H9 (cell line): ENCODE data around the gene TUG1. TPM values are rescaled to one million over a fixed set of nuclear protein-coding genes. Genes with fewer than 3 reads are reported as not detected.

Experiments
- DNase-seq: peaks from one replicate; pipeline ENCODE4 v3.0.0-alpha.2; 2017
- H2AFZ ChIP-seq: one replicate; pipeline ENCODE4 v1.6.1; 2013; ENCODE audit warnings: mild to moderate bottlenecking, low read length, control low read depth, moderate library complexity
- H2AK5ac ChIP-seq: 2 replicates; pipeline ENCODE4 v1.6.1; 2013; ENCODE audit warnings: low read length, control low read depth, mixed read lengths; ENCODE audit not compliant: insufficient read length
- H2BK120ac ChIP-seq: one replicate; pipeline ENCODE4 v1.6.1; 2013; ENCODE audit warnings: low read depth, mild to moderate bottlenecking, low read length, control low read depth, inconsistent platforms; ENCODE audit not compliant: poor library complexity, severe bottlenecking
- H2BK12ac ChIP-seq: 2 replicates; pipeline ENCODE4 v1.6.1; 2013; ENCODE audit warnings: low read length, control low read depth, mixed read lengths, low read depth; ENCODE audit not compliant: insufficient read length
- H2BK15ac ChIP-seq: 2 replicates; pipeline ENCODE4 v1.6.1; 2013; ENCODE audit warnings: low read depth, low read length, control low read depth
- H2BK20ac ChIP-seq: one replicate; pipeline ENCODE4 v1.6.1; 2013; ENCODE audit warnings: low read depth, mild to moderate bottlenecking, low read length, control low read depth, inconsistent platforms; ENCODE audit not compliant: poor library complexity, severe bottlenecking
- H2BK5ac ChIP-seq: 2 replicates; pipeline ENCODE4 v1.6.1; 2013; ENCODE audit warnings: low read length, control low read depth, mixed read lengths; ENCODE audit not compliant: insufficient read length
- H3K14ac ChIP-seq: 2 replicates; pipeline ENCODE4 v1.6.1; 2013; ENCODE audit warnings: low read length, control low read depth; ENCODE audit not compliant: insufficient read depth
- H3K18ac ChIP-seq: 2 replicates; pipeline ENCODE4 v1.6.1; 2013; ENCODE audit warnings: low read depth, mild to moderate bottlenecking, mixed read lengths, low read length, control low read depth; ENCODE audit not compliant: insufficient read length
- H3K23ac ChIP-seq: 2 replicates; pipeline ENCODE4 v1.6.1; 2013; ENCODE audit warnings: low read length, control low read depth, mixed read lengths, low read depth; ENCODE audit not compliant: insufficient read length
- H3K23me2 ChIP-seq: 2 replicates; pipeline ENCODE4 v1.6.1; 2013; ENCODE audit warnings: low read depth, mild to moderate bottlenecking, mixed read lengths, low read length, control low read depth; ENCODE audit not compliant: insufficient read length, poor library complexity, severe bottlenecking
- H3K27ac ChIP-seq: 2 replicates; pipeline ENCODE4 v1.5.1; 2013; ENCODE audit warnings: low read length, control low read depth, mixed read lengths, low read depth; ENCODE audit not compliant: insufficient read length
- H3K27me3 ChIP-seq: 2 replicates; pipeline ENCODE4 v1.6.1; 2013; ENCODE audit warnings: low read length, control low read depth, inconsistent platforms; ENCODE audit not compliant: insufficient read depth
- H3K4ac ChIP-seq: 2 replicates; pipeline ENCODE4 v1.6.1; 2013; ENCODE audit warnings: low read depth, mild to moderate bottlenecking, control low read depth, inconsistent platforms, low read length, moderate library complexity
- H3K4me1 ChIP-seq: 2 replicates; pipeline ENCODE4 v1.6.1; 2013; ENCODE audit warnings: low read length, control low read depth, inconsistent platforms; ENCODE audit not compliant: insufficient read depth
- H3K4me2 ChIP-seq: 2 replicates; pipeline ENCODE4 v1.6.1; 2013; ENCODE audit warnings: low read length, control low read depth, mixed read lengths; ENCODE audit not compliant: insufficient read length, insufficient read depth
- H3K56ac ChIP-seq: 2 replicates; pipeline ENCODE4 v1.6.1; 2013; ENCODE audit warnings: low read depth, mild to moderate bottlenecking, mixed read lengths, low read length, control low read depth; ENCODE audit not compliant: insufficient read length
- H3K79me1 ChIP-seq: 2 replicates; pipeline ENCODE4 v1.6.1; 2013; ENCODE audit warnings: low read depth, mild to moderate bottlenecking, moderate library complexity, low read length, control low read depth, inconsistent platforms; ENCODE audit not compliant: insufficient read depth, poor library complexity, severe bottlenecking
- H3K79me2 ChIP-seq: 2 replicates; pipeline ENCODE4 v1.6.1; 2013; ENCODE audit warnings: low read length, control low read depth, inconsistent platforms; ENCODE audit not compliant: insufficient read depth
- H3K9ac ChIP-seq: 2 replicates; pipeline ENCODE4 v1.6.1; 2013; ENCODE audit warnings: low read length, control low read depth, mixed read lengths; ENCODE audit not compliant: insufficient read length; ENCODE audit errors: extremely low read depth
- H3K9me3 ChIP-seq: one replicate; pipeline ENCODE4 v1.6.1; 2013; ENCODE audit warnings: low read depth, low read length, inconsistent platforms; ENCODE audit not compliant: control insufficient read depth
- H3T11ph ChIP-seq: one replicate; pipeline ENCODE4 v1.6.1; 2013; ENCODE audit warnings: mild to moderate bottlenecking, low read length, control low read depth, inconsistent platforms
- H4K20me1 ChIP-seq: one replicate; pipeline ENCODE4 v1.6.1; 2013; ENCODE audit not compliant: control insufficient read depth, insufficient read length, insufficient read depth
- H4K5ac ChIP-seq: 2 replicates; pipeline ENCODE4 v1.6.1; 2013; ENCODE audit warnings: low read depth, mild to moderate bottlenecking, mixed read lengths, low read length, control low read depth; ENCODE audit not compliant: insufficient read length
- H4K8ac ChIP-seq: replicated peaks from 2 replicates; pipeline ENCODE4 v1.6.1; 2013; ENCODE audit warnings: low read length, control low read depth, mixed read lengths, low read depth; ENCODE audit not compliant: insufficient read length
- H4K91ac ChIP-seq: 2 replicates; pipeline ENCODE4 v1.6.1; 2013; ENCODE audit warnings: low read depth, mild to moderate bottlenecking, moderate library complexity, mixed read lengths, low read length, control low read depth; ENCODE audit not compliant: insufficient read length
- H3K27ac Mint-ChIP-seq, 3 experiments: 2 replicates in 2 of 3; 3 replicates in 1 of 3; pipeline ENCODE4 v1.8.0; 2020 to 2021; ENCODE audit warnings: mixed read lengths in 3 of 3, mild to moderate bottlenecking in 1 of 3, moderate library complexity in 1 of 3
- H3K27me3 Mint-ChIP-seq: 2 replicates; pipeline ENCODE4 v1.8.0; 2021; ENCODE audit warnings: low read depth, mild to moderate bottlenecking, moderate library complexity, mixed read lengths
- H3K36me3 Mint-ChIP-seq, 3 experiments: 2 replicates in 2 of 3; 3 replicates in 1 of 3; pipeline ENCODE4 v1.8.0; 2020 to 2021; ENCODE audit warnings: low read depth in 3 of 3, mixed read lengths in 3 of 3; ENCODE audit not compliant: insufficient read depth in 1 of 3
- H3K4me1 Mint-ChIP-seq, 2 experiments: 2 replicates each; pipeline ENCODE4 v1.8.0; 2020; ENCODE audit warnings: mixed read lengths in 2 of 2
- H3K4me3 Mint-ChIP-seq, 2 experiments: 2 replicates in 1 of 2; 3 replicates in 1 of 2; pipeline ENCODE4 v1.8.0; 2020 to 2021; ENCODE audit warnings: mild to moderate bottlenecking in 2 of 2, mixed read lengths in 2 of 2, moderate library complexity in 1 of 2
- H3K9me3 Mint-ChIP-seq, 2 experiments: 2 replicates in 1 of 2; 3 replicates in 1 of 2; pipeline ENCODE4 v1.8.0; 2020; ENCODE audit warnings: mild to moderate bottlenecking in 2 of 2, mixed read lengths in 2 of 2, moderate library complexity in 1 of 2
- CTCF ChIP-seq: fragments of 200-600 bp; sonication (generic); conservative IDR thresholded peaks from 3 replicates; pipeline ENCODE4 v1.8.0; 2021; ENCODE audit warnings: antibody characterized with exemption, mild to moderate bottlenecking
- WGBS: extraction: QIAGEN DNeasy Blood & Tissue Kit; methylation state at CpG from one replicate; pipeline ENCODE4 v1.1.7; 2013; ENCODE audit warnings: missing lambda C conversion rate, low lambda C conversion rate, mixed read lengths; ENCODE audit not compliant: insufficient read length; ENCODE audit errors: extremely low coverage; 5-methylcytosine and 5-hydroxymethylcytosine counted together
- total RNA-seq: library from RNA; stranded (reverse); gene quantifications from 2 replicates; pipeline ENCODE4 v1.2.1, GENCODE V29; 2021

Gene TUG1
- total RNA-seq, 1 experiment from 2014 or later: 99.6 TPM

DNA sequence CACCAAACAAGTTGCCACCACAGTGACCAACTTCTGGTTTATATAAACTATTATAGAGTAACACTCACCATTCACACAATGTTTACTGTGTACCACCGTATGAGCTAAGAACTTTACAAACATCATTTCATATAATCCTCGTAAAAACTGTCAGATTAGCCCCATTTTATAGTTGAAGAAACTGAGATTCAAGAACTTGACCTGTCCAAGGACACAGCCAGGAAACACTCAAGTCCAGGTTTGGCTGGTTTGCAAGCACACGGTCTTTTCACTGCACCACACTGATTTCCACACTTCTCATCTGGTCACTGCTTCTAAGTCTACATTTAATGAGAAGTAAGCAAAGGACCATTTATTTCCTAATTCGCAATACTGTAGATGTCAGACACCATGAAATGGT lies 4.2 kb upstream of the TUG1 start:
- no CpG with 5 or more reads among the region's 4 CpGs for WGBS

More for the DNA sequence above, 4.2 kb upstream of the TUG1 start:
- Histone ChIP-seq H3T11ph (no peak overlapping the region), H2BK15ac (no peak overlapping the region), H3K4ac (no peak overlapping the region), H2BK5ac (no peak overlapping the region), H3K56ac (no peak overlapping the region), H2AK5ac (no peak overlapping the region), H3K4me1 (no peaks in the 10 kb centered on the region), H3K79me1 (peaks cover 4% of the 10 kb centered on the region), H2BK12ac (no peak overlapping the region), H3K18ac (no peak overlapping the region), H3K9me3 (no peaks in the 10 kb centered on the region), H4K20me1 (no peaks in the 10 kb centered on the region), H3K4me2 (peak overlapping the region; percentile 14), H2AFZ (no peak overlapping the region), H4K91ac (no peak overlapping the region), H3K27ac (no peak overlapping the region), H2BK20ac (no peak overlapping the region), H4K8ac (no peak overlapping the region), H3K14ac (no peak overlapping the region), H3K9ac (no peak overlapping the region), H3K27me3 (no peaks in the 10 kb centered on the region), H3K23ac (no peak overlapping the region), H2BK120ac (no peak overlapping the region), H4K5ac (no peak overlapping the region), H3K79me2 (peaks cover 26% of the 10 kb centered on the region; the same call in 1 of the 2 replicates), H3K23me2 (peaks cover 4% of the 10 kb centered on the region)
- H3K27me3 Mint-ChIP-seq: peaks cover 8% of the 10 kb centered on the region
- peaks cover 12 to 18% of the 10 kb centered on the region in 2 experiments; a peak in 4 of 5 replicates for H3K9me3 Mint-ChIP-seq
- peaks cover 22 to 37% (median 32%) of the 10 kb centered on the region in 3 experiments for H3K36me3 Mint-ChIP-seq
- no peak overlapping the region for H3K27ac Mint-ChIP-seq
- DNase-seq: no peak
- no peak for TF ChIP-seq CTCF
- peaks cover 17 to 32% of the 10 kb centered on the region in 2 experiments for H3K4me1 Mint-ChIP-seq
- peak overlapping the region in 1 of 2 experiments; percentile 18; a peak in 2 of 5 replicates for H3K4me3 Mint-ChIP-seq
